IMR-90 (cell line): Measurements from ENCODE around the gene CLCA2. TPM values are rescaled to one million over a fixed set of nuclear protein-coding genes. Genes with fewer than 3 reads are reported as not detected.

Experiments
- ATAC-seq: fragments of 200-7000 bp; cut with Tn5 transposase; 2 replicates; pipeline ENCODE4 v1.9.1; 2020; ENCODE audit warnings: low read depth, mild to moderate bottlenecking, moderate library complexity
- BruUV-seq: library from RNA; stranded (reverse); fragments of 400-500 nt; replicated peaks from 2 replicates; lab custom pipeline; 2021; lab: Mats Ljungman, UMichigan
- CTCF ChIA-PET: fragments of 300-600 bp; formaldehyde crosslinking; extraction: SDS; loops from one replicate; lab custom pipeline; 2021; ENCODE audit warnings: antibody characterized with exemption; lab: Yijun Ruan, JAX
- POLR2A ChIA-PET: fragments of 300-600 bp; sonication (Branson Sonifier 250); formaldehyde crosslinking; loops from one replicate; lab custom pipeline; 2022; ENCODE audit warnings: antibody characterized with exemption; ENCODE audit not compliant: unreplicated experiment; lab: Charles Lee
- DNase-seq: peaks from one replicate; pipeline ENCODE4 v3.0.0; 2013
- H2AFZ ChIP-seq: replicated peaks from 2 replicates; pipeline ENCODE3; 2013; ENCODE audit warnings: low read length, mild to moderate bottlenecking; ENCODE audit not compliant: poor library complexity
- H2AK5ac ChIP-seq: 2 replicates; pipeline ENCODE4 v1.6.1; 2013; ENCODE audit warnings: low read depth, low read length, inconsistent platforms
- H2AK9ac ChIP-seq: replicated peaks from 2 replicates; pipeline ENCODE3; 2013; ENCODE audit warnings: mild to moderate bottlenecking, low read depth, low read length, moderate library complexity; ENCODE audit not compliant: poor library complexity
- H2BK120ac ChIP-seq: 2 replicates; pipeline ENCODE4 v1.6.1; 2013; ENCODE audit warnings: low read depth, low read length, inconsistent platforms
- H2BK15ac ChIP-seq: 3 replicates; pipeline ENCODE4 v1.6.1; 2013; ENCODE audit warnings: low read depth, low read length, inconsistent platforms
- H2BK20ac ChIP-seq: 2 replicates; pipeline ENCODE4 v1.6.1; 2013; ENCODE audit warnings: low read depth, mild to moderate bottlenecking, inconsistent platforms, low read length, moderate library complexity
- H2BK5ac ChIP-seq: 2 replicates; pipeline ENCODE4 v1.6.1; 2013; ENCODE audit warnings: mild to moderate bottlenecking, low read depth, low read length, inconsistent platforms; ENCODE audit not compliant: poor library complexity, severe bottlenecking
- H3K14ac ChIP-seq: replicated peaks from 2 replicates; pipeline ENCODE4 v1.6.1; 2013; ENCODE audit warnings: low read depth, low read length, inconsistent platforms
- H3K18ac ChIP-seq: 2 replicates; pipeline ENCODE4 v1.6.1; 2013; ENCODE audit warnings: low read depth, low read length, control low read depth
- H3K23ac ChIP-seq: 2 replicates; pipeline ENCODE4 v1.6.1; 2013; ENCODE audit warnings: low read depth, low read length, inconsistent platforms
- H3K27ac ChIP-seq: 2 replicates; pipeline ENCODE4 v1.5.1; 2013; ENCODE audit warnings: mild to moderate bottlenecking, control low read depth, low read length; ENCODE audit not compliant: insufficient read depth
- H3K27me3 ChIP-seq: 2 replicates; pipeline ENCODE4 v1.6.1; 2013; ENCODE audit warnings: low read length; ENCODE audit not compliant: control insufficient read depth, insufficient read depth
- H3K36me3 ChIP-seq: 2 replicates; pipeline ENCODE4 v1.6.1; 2013; ENCODE audit warnings: low read length, mixed read lengths; ENCODE audit not compliant: control insufficient read depth, insufficient read depth
- H3K4ac ChIP-seq: 2 replicates; pipeline ENCODE4 v1.6.1; 2013; ENCODE audit warnings: low read depth, low read length, inconsistent platforms
- H3K4me1 ChIP-seq: 2 replicates; pipeline ENCODE4 v1.6.1; 2013; ENCODE audit warnings: low read length, mixed read lengths; ENCODE audit not compliant: control insufficient read depth, insufficient read depth
- H3K4me2 ChIP-seq: 2 replicates; pipeline ENCODE4 v1.6.1; 2013; ENCODE audit warnings: low read depth, mild to moderate bottlenecking, control low read depth, low read length, moderate library complexity
- H3K4me3 ChIP-seq: 2 replicates; pipeline ENCODE4 v1.5.1; 2013; ENCODE audit warnings: low read depth, mild to moderate bottlenecking, control low read depth, low read length, moderate library complexity; ENCODE audit not compliant: insufficient read depth
- H3K56ac ChIP-seq: 2 replicates; pipeline ENCODE4 v1.6.1; 2013; ENCODE audit warnings: low read length, inconsistent platforms; ENCODE audit not compliant: insufficient read depth; ENCODE audit errors: extremely low read depth
- H3K79me1 ChIP-seq, 2 experiments: 2 replicates each; pipeline ENCODE4 v1.6.1; 2013; ENCODE audit warnings: low read length in 2 of 2, inconsistent platforms in 1 of 2, low read depth in 1 of 2
- H3K9ac ChIP-seq: 2 replicates; pipeline ENCODE4 v1.6.1; 2013; ENCODE audit warnings: low read depth, low read length, control low read depth
- H3K9me1 ChIP-seq: 2 replicates; pipeline ENCODE4 v1.6.1; 2013; ENCODE audit warnings: low read length, inconsistent platforms; ENCODE audit not compliant: insufficient read depth
- H3K9me3 ChIP-seq: 2 replicates; pipeline ENCODE4 v1.6.1; 2013; ENCODE audit warnings: low read length; ENCODE audit not compliant: control insufficient read depth, insufficient read depth
- H4K20me1 ChIP-seq: 2 replicates; pipeline ENCODE4 v1.6.1; 2013; ENCODE audit warnings: low read length, inconsistent platforms; ENCODE audit not compliant: insufficient read depth
- H4K5ac ChIP-seq: 2 replicates; pipeline ENCODE4 v1.6.1; 2013; ENCODE audit warnings: mild to moderate bottlenecking, low read depth, low read length, control low read depth
- H4K8ac ChIP-seq, 2 experiments: 2 replicates each; pipeline ENCODE4 v1.6.1; 2013; ENCODE audit warnings: low read depth in 2 of 2, low read length in 2 of 2, control low read depth in 1 of 2, inconsistent platforms in 1 of 2
- H4K91ac ChIP-seq: 2 replicates; pipeline ENCODE4 v1.6.1; 2013; ENCODE audit warnings: low read depth, low read length, inconsistent platforms; ENCODE audit not compliant: insufficient read depth
- FOS ChIP-seq: fragments of 150-350 bp; IDR thresholded peaks from 2 replicates; pipeline ENCODE4 v1.6.1; 2016; ENCODE audit warnings: low read depth, low read length
- MAFK ChIP-seq: IDR thresholded peaks from 2 replicates; pipeline ENCODE4 v1.6.1; 2012; ENCODE audit warnings: low read depth, low read length, improper control_type of control experiment
- MXI1 ChIP-seq: IDR thresholded peaks from 2 replicates; pipeline ENCODE4 v1.6.1; 2012; ENCODE audit warnings: low read depth, mild to moderate bottlenecking, low read length, moderate library complexity, borderline replicate concordance
- RCOR1 ChIP-seq: IDR thresholded peaks from 2 replicates; pipeline ENCODE4 v1.6.1; 2012; ENCODE audit warnings: mild to moderate bottlenecking, low read length, improper control_type of control experiment; ENCODE audit not compliant: insufficient replicate concordance
- SMC3 ChIP-seq: fragments of 150-350 bp; IDR thresholded peaks from 2 replicates; pipeline ENCODE4 v1.6.1; 2016; ENCODE audit warnings: low read depth, mild to moderate bottlenecking, antibody characterized with exemption, low read length, moderate library complexity
- dilution Hi-C: fragments of 300-500 bp; cut with HindIII; formaldehyde crosslinking; loops from one replicate; pipeline ENCODE4 v1.14.3; 2018; ENCODE audit warnings: low sequenced_read_pairs; ENCODE audit not compliant: unreplicated experiment
- in situ Hi-C: fragments of 300-500 bp; cut with MboI; formaldehyde crosslinking; loops from 3 replicates; pipeline ENCODE4 v1.14.3; 2019; ENCODE audit warnings: low sequenced_read_pairs, inconsistent platforms, mixed read lengths
- intact Hi-C: fragments of 100-400 bp; cut with micrococcal nuclease; formaldehyde crosslinking; loops from 2 replicates; pipeline ENCODE4 v1.10.0; 2022
- polyA plus RNA-seq, 3 experiments: library from polyadenylated mRNA; depleted of rRNA; stranded (reverse); fragments of >200 nt; gene quantifications; 2 replicates each; pipeline ENCODE4 v1.2.3, GENCODE V29; 2012; ENCODE audit warnings: low replicate concordance in 1 of 3
- total RNA-seq: library from RNA; depleted of rRNA; stranded (reverse); fragments of >200 nt; gene quantifications from 2 replicates; pipeline ENCODE4 v1.2.3, GENCODE V29; 2012

The CLCA2 gene
- total and polyA plus RNA-seq, 2 of the 4 experiments (the other 2 are of a cell fraction), result 0.09 to 0.18 TPM

- POLR2A ChIA-PET, result no interaction called here
- no peak overlapping the region for H4K8ac ChIP-seq
- H2BK120ac ChIP-seq, result no peak overlapping the region
- in situ Hi-C loops (no loop called here), dilution Hi-C loops (no loop called here), intact Hi-C loops (no loop called here)
- peaks cover 5% of the 10 kb centered on the region; the same call in 1 of the 2 replicates for H3K4me1 ChIP-seq
- TF ChIP-seq FOS (no peak), SMC3 (no peak), RCOR1 (no peak), MAFK (no peak), MXI1 (no peak)
- no peak overlapping the region for H3K14ac ChIP-seq
- CTCF ChIA-PET, result no interaction called here
- H2BK20ac ChIP-seq, result no peak overlapping the region
- H2BK15ac ChIP-seq, result no peak overlapping the region
- no peaks in the 10 kb centered on the region for H3K9me3 ChIP-seq
- H3K27me3 ChIP-seq, result peaks cover 2% of the 10 kb centered on the region; the same call in 1 of the 2 replicates
- no peak overlapping the region for H2BK5ac ChIP-seq
- H3K23ac ChIP-seq, result no peak overlapping the region
- H2AK9ac ChIP-seq, result no peak overlapping the region
- no peaks in the 10 kb centered on the region for H3K9me1 ChIP-seq
- H3K18ac ChIP-seq, result no peak overlapping the region
- no peak overlapping the region for H3K4me2 ChIP-seq
- BruUV-seq, result no TSS peak
- DNase-seq (no peak), ATAC-seq (no peak)
- no peaks in the 10 kb centered on the region for H3K79me1 ChIP-seq
- no peaks in the 10 kb centered on the region for H3K36me3 ChIP-seq
- H4K91ac ChIP-seq, result no peak overlapping the region
- no peak overlapping the region for H3K56ac ChIP-seq
- no peak overlapping the region for H3K4ac ChIP-seq
- H3K4me3 ChIP-seq, result no peak overlapping the region
- H4K5ac ChIP-seq, result no peak overlapping the region
- H2AFZ ChIP-seq, result no peak overlapping the region
- H3K27ac ChIP-seq, result no peak overlapping the region
- no peak overlapping the region for H3K9ac ChIP-seq
- H4K20me1 ChIP-seq, result no peaks in the 10 kb centered on the region
- no peak overlapping the region for H2AK5ac ChIP-seq
Observed at GRCh38 chr1:86434059-86434458, 10.1 kb downstream of the CLCA2 start.
